GM12878 (cell line): Measurements from ENCODE around the gene TRAF3IP1. TPM values are rescaled to one million over a fixed set of nuclear protein-coding genes. Genes with fewer than 3 reads are reported as not detected.

Source experiments
- ATAC-seq: fragments of 200-7000 bp; cut with Tn5 transposase; 3 replicates; pipeline ENCODE4 v1.9.1; 2020; ENCODE audit warnings: mild to moderate bottlenecking, moderate library complexity
- BruUV-seq: library from RNA; stranded (reverse); fragments of 400-500 nt; replicated peaks from 2 replicates; lab custom pipeline; 2021; lab: Mats Ljungman, UMichigan
- CTCF ChIA-PET: fragments of 300-600 bp; sonication (Branson Sonifier 250); formaldehyde crosslinking; extraction: SDS; loops from one replicate; lab custom pipeline; 2021; ENCODE audit warnings: inconsistent platforms; lab: Yijun Ruan, JAX
- POLR2A ChIA-PET: fragments of 350-600 bp; formaldehyde crosslinking; extraction: SDS; loops from one replicate; lab custom pipeline; 2021; ENCODE audit warnings: inconsistent platforms; lab: Charles Lee
- RAD21 ChIA-PET: fragments of 300-600 bp; sonication (Branson Sonifier 250); formaldehyde crosslinking; loops from one replicate; lab custom pipeline; 2023; ENCODE audit warnings: antibody characterized with exemption; ENCODE audit not compliant: unreplicated experiment; lab: Charles Lee
- SMC1A ChIA-PET: fragments of 300-600 bp; sonication (Branson Sonifier 250); formaldehyde crosslinking; loops from one replicate; lab custom pipeline; 2023; ENCODE audit not compliant: unreplicated experiment, uncharacterized antibody; lab: Charles Lee
- DNase-seq: peaks from one replicate; pipeline ENCODE4 v3.0.0-alpha.2; 2011; ENCODE audit warnings: low read depth, low spot score
- FAIRE-seq: peaks from 3 replicates; lab custom pipeline; 2011; peaks lifted over from hg19 to GRCh38; lab: Jason Lieb, UNC
- H2AFZ ChIP-seq: 2 replicates; pipeline ENCODE4 v1.6.0; 2011; ENCODE audit warnings: low read depth, low read length, control low read depth; ENCODE audit not compliant: control insufficient read depth
- H3K27ac ChIP-seq: 2 replicates; pipeline ENCODE4 v1.5.1; 2011; ENCODE audit warnings: control low read depth; ENCODE audit not compliant: control insufficient read depth, insufficient read depth
- H3K27me3 ChIP-seq, 2 experiments: replicated peaks in 1 of 2; 2 replicates each; pipeline versions ENCODE4 v1.6.0 to v1.6.1; 2011; ENCODE audit warnings: low read length in 1 of 2; ENCODE audit not compliant: control insufficient read depth in 2 of 2, insufficient read depth in 2 of 2
- H3K36me3 ChIP-seq, 2 experiments: 2 replicates each; pipeline ENCODE4 v1.5.1; 2011; ENCODE audit warnings: low read length in 1 of 2; ENCODE audit not compliant: control insufficient read depth in 2 of 2, insufficient read depth in 2 of 2
- H3K4me1 ChIP-seq: 2 replicates; pipeline ENCODE4 v1.6.1; 2011; ENCODE audit warnings: mild to moderate bottlenecking, low read length, moderate library complexity, mixed read lengths; ENCODE audit not compliant: control insufficient read depth, insufficient read depth
- H3K4me2 ChIP-seq: 2 replicates; pipeline ENCODE4 v1.6.0; 2011; ENCODE audit warnings: control low read depth; ENCODE audit not compliant: control insufficient read depth, insufficient read depth
- H3K4me3 ChIP-seq: fragments of 200-600 bp; sonication (generic); 2 replicates; pipeline ENCODE4 v1.5.1; 2016
- H3K79me2 ChIP-seq: 2 replicates; pipeline ENCODE4 v1.6.0; 2011; ENCODE audit warnings: low read length; ENCODE audit not compliant: control insufficient read depth, insufficient read depth
- H3K9ac ChIP-seq: 2 replicates; pipeline ENCODE4 v1.8.0; 2011; ENCODE audit warnings: low read length, control low read depth, mixed read lengths; ENCODE audit not compliant: control insufficient read depth, insufficient read depth
- H3K9me3 ChIP-seq: replicated peaks from 3 replicates; pipeline ENCODE4 v1.5.1; 2011; ENCODE audit warnings: mild to moderate bottlenecking, low read length; ENCODE audit not compliant: control insufficient read depth, insufficient read depth
- H4K20me1 ChIP-seq: 2 replicates; pipeline ENCODE4 v1.6.0; 2011; ENCODE audit not compliant: control insufficient read depth, insufficient read depth
- ATF2 ChIP-seq: IDR thresholded peaks from 2 replicates; pipeline ENCODE4 v1.6.1; 2012; ENCODE audit warnings: low read length, inconsistent platforms
- CREM ChIP-seq: IDR thresholded peaks from 2 replicates; pipeline ENCODE4 v1.6.1; 2014; ENCODE audit warnings: antibody characterized with exemption, low read depth
- HDAC2 ChIP-seq: fragments of 200-600 bp; sonication (generic); IDR thresholded peaks from 2 replicates; pipeline ENCODE4 v1.6.1; 2017
- MXI1 ChIP-seq: fragments of 150-350 bp; IDR thresholded peaks from 2 replicates; pipeline ENCODE4 v1.6.1; 2011; ENCODE audit warnings: low read depth, mild to moderate bottlenecking, inconsistent platforms, low read length, improper control_type of control experiment
- MYC ChIP-seq: IDR thresholded peaks from 2 replicates; pipeline ENCODE4 v1.6.1; 2011; ENCODE audit warnings: mild to moderate bottlenecking, low read length, moderate library complexity, inconsistent platforms; ENCODE audit not compliant: insufficient read depth, insufficient replicate concordance, insufficient read length, severe bottlenecking
- NFIC ChIP-seq: IDR thresholded peaks from 2 replicates; pipeline ENCODE4 v1.6.1; 2012; ENCODE audit warnings: low read depth, mild to moderate bottlenecking, inconsistent platforms, low read length, moderate library complexity
- POLR2A ChIP-seq: IDR thresholded peaks from 2 replicates; pipeline ENCODE4 v1.6.1; 2011; ENCODE audit warnings: low read depth, mild to moderate bottlenecking, low read length
- PRDM15 ChIP-seq: fragments of 450-650 bp; formaldehyde crosslinking; IDR thresholded peaks from 2 replicates; pipeline ENCODE4 v1.4.0; 2020; ENCODE audit warnings: mild to moderate bottlenecking, moderate library complexity
- RB1 ChIP-seq: fragments of 450-650 bp; formaldehyde crosslinking; IDR thresholded peaks from 2 replicates; pipeline ENCODE4 v1.6.1; 2017; ENCODE audit warnings: mild to moderate bottlenecking, borderline replicate concordance
- SMARCA5 ChIP-seq: fragments of 450-650 bp; IDR thresholded peaks from 2 replicates; pipeline ENCODE4 v1.6.1; 2017; ENCODE audit warnings: mild to moderate bottlenecking
- USF2 ChIP-seq: IDR thresholded peaks from 2 replicates; pipeline ENCODE4 v1.6.1; 2011; ENCODE audit warnings: low read depth, low read length, improper control_type of control experiment, borderline replicate concordance
- WRNIP1 ChIP-seq: IDR thresholded peaks from 2 replicates; pipeline ENCODE4 v1.6.1; 2011; ENCODE audit warnings: low read depth, low read length, improper control_type of control experiment, borderline replicate concordance
- ZNF217 ChIP-seq: fragments of 450-650 bp; IDR thresholded peaks from 2 replicates; pipeline ENCODE4 v1.6.1; 2017; ENCODE audit warnings: antibody characterized with exemption, mild to moderate bottlenecking
- ZNF622 ChIP-seq: fragments of 450-650 bp; IDR thresholded peaks from 2 replicates; pipeline ENCODE4 v1.6.1; 2017; ENCODE audit warnings: mild to moderate bottlenecking, inconsistent platforms
- ZZZ3 ChIP-seq: IDR thresholded peaks from 2 replicates; pipeline ENCODE4 v1.6.1; 2011; ENCODE audit warnings: low read depth; ENCODE audit not compliant: control insufficient read depth, insufficient read length
- WGBS: methylation state at CpG from one replicate; pipeline ENCODE4 v1.1.6; 2016; ENCODE audit warnings: low lambda C conversion rate; ENCODE audit not compliant: insufficient replicate concordance, insufficient coverage; ENCODE audit errors: missing lambda C conversion rate; 5-methylcytosine and 5-hydroxymethylcytosine counted together
- in situ Hi-C: fragments of 300-500 bp; cut with MboI; formaldehyde crosslinking; loops from 9 replicates; pipeline ENCODE4 v1.14.3; 2018; ENCODE audit warnings: mixed read lengths
- intact Hi-C: fragments of 100-400 bp; cut with micrococcal nuclease; formaldehyde crosslinking; loops from one replicate; pipeline ENCODE4 v1.14.2; 2022; ENCODE audit not compliant: unreplicated experiment
- polyA plus RNA-seq, 11 experiments: library from polyadenylated mRNA; depleted of rRNA in 4 of 11; unstranded in 6 of 11; stranded (reverse) in 5 of 11; fragments of >200 nt; fragmentation: Nextera tagmentation in 4 of 11; fragmentation: Illumina TruSeq in 1 of 11; extraction: Ambion mirVana in 4 of 11; extraction: Trizol in 1 of 11; gene quantifications; 1 replicate in 1 of 11; 2 replicates in 10 of 11; pipeline versions ENCODE4 v1.2.1 to v1.2.3, GENCODE V29; 2011 to 2016; ENCODE audit warnings: inconsistent platforms in 2 of 11, missing spikeins in 2 of 11, low read depth in 1 of 11
- total RNA-seq, 4 experiments: library from RNA; depleted of rRNA in 3 of 4; stranded (reverse); fragments of >200 nt in 3 of 4; fragmentation: Illumina TruSeq in 1 of 4; extraction: Trizol in 1 of 4; gene quantifications; 2 replicates each; pipeline versions ENCODE4 v1.2.1 to v1.2.3, GENCODE V29; 2013 to 2021

TRAF3IP1 gene
- total and polyA plus RNA-seq, 10 of the 15 experiments (the other 5 are each of a cell fraction or from before 2014, with no cell fraction given): 1.6 to 7.5 (median 3.6) TPM

- Histone ChIP-seq H4K20me1 (no peaks in the 10 kb centered on the region; the same call in 1 of the 2 replicates), H3K4me2 (no peak overlapping the region), H3K9ac (no peak overlapping the region), H3K27ac (no peak overlapping the region), H3K4me1 (0 out of 2 replicates have a peak, but pooled peaks cover 4% of the 10 kb centered on the region), H3K27me3 (no peaks in the 10 kb centered on the region), H3K9me3 (no peaks in the 10 kb centered on the region), H3K4me3 (no peak overlapping the region), H2AFZ (no peak overlapping the region), H3K79me2 (no peaks in the 10 kb centered on the region), H3K36me3 (peaks cover 0 to 2% of the 10 kb centered on the region in 2 experiments; a peak in 2 of 4 replicates)
- no peak for TF ChIP-seq NFIC
- TF ChIP-seq SMARCA5: no peak
- TF ChIP-seq MYC: no peak
- TF ChIP-seq ATF2: no peak
- TF ChIP-seq ZNF217: no peak
- TF ChIP-seq USF2: no peak
- no peak for TF ChIP-seq RB1
- TF ChIP-seq POLR2A: no peak
- TF ChIP-seq PRDM15: no peak
- no peak for TF ChIP-seq ZZZ3
- no peak for TF ChIP-seq ZNF622
- no peak for TF ChIP-seq CREM
- no peak for TF ChIP-seq MXI1
- TF ChIP-seq HDAC2: no peak
- TF ChIP-seq WRNIP1: no peak
- POLR2A ChIA-PET: no interaction called here
- DNase-seq (no peak), FAIRE-seq (no peak), ATAC-seq (no peak)
- RAD21 ChIA-PET: no interaction called here
- in situ Hi-C loops: no loop called here
- BruUV-seq: no TSS peak
- CTCF ChIA-PET: no interaction called here
- 99% methylated on average over 4 of the region's 5 CpGs for WGBS
- SMC1A ChIA-PET: no interaction called here
- intact Hi-C loops: no loop called here
Measured at GRCh38 chr2:238336793-238337444, 16.6 kb downstream of the TRAF3IP1 start.
